ENCODE measurements around the gene ATP6V0A4.

DNA sequence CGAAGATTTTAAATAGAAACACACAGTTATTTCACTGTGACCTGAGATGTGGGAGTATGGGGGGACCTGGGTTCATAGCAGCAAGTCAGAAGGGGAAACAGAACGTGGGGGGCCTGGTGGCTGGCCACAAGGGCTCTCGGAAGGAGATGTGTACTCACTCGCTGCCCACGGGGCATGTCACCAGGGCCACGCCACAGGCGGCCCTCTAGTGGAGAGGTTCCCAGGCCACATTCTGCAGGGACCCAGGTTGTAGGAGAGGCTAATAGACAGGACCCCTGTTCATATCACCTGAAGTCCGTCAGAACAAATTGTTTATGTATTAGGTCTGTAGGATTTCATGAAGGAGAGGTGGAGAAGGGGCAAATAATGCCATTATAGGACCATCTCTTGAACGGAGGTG lies 71.7 kb downstream of the ATP6V0A4 start:
- no peak for TF ChIP-seq EZH2phosphoT487 (IDR thresholded peaks at IDR 0.05; ENCODE audit: low read length)
- TF ChIP-seq, protein P1, sequence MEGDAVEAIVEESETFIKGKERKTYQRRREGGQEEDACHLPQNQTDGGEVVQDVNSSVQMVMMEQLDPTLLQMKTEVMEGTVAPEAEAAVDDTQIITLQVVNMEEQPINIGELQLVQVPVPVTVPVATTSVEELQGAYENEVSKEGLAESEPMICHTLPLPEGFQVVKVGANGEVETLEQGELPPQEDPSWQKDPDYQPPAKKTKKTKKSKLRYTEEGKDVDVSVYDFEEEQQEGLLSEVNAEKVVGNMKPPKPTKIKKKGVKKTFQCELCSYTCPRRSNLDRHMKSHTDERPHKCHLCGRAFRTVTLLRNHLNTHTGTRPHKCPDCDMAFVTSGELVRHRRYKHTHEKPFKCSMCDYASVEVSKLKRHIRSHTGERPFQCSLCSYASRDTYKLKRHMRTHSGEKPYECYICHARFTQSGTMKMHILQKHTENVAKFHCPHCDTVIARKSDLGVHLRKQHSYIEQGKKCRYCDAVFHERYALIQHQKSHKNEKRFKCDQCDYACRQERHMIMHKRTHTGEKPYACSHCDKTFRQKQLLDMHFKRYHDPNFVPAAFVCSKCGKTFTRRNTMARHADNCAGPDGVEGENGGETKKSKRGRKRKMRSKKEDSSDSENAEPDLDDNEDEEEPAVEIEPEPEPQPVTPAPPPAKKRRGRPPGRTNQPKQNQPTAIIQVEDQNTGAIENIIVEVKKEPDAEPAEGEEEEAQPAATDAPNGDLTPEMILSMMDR (IDR thresholded peaks at IDR 0.05; ENCODE audit: low read length) = no peak
- TF ChIP-seq EZH2 (optimal IDR thresholded peaks at IDR 0.05; ENCODE audit: low read depth, low read length) = no peak
